Measurements from ENCODE around the gene ZACN. TPM values are rescaled to one million over a fixed set of nuclear protein-coding genes. Genes with fewer than 3 reads are reported as not detected.

The ZACN gene
- total RNA-seq, 1 experiment from 2014 or later, result 0.09 TPM

- Histone ChIP-seq H3T11ph (ENCODE audit: low read length) (no peak overlapping the region), H3K79me2 (ENCODE audit: insufficient read depth, low read length) (peaks cover 3% of the 10 kb centered on the region; the same call in 1 of the 2 replicates), H2AFZ (ENCODE audit: low read length) (no peak overlapping the region), H2BK5ac (ENCODE audit: insufficient read length, low read length) (no peak overlapping the region), H3K9me3 (ENCODE audit: control insufficient read depth, low read depth, low read length) (no peaks in the 10 kb centered on the region), H2BK120ac (ENCODE audit: low read depth, low read length, poor library complexity, severe bottlenecking) (no peak overlapping the region), H4K8ac (replicated peaks; ENCODE audit: insufficient read length, low read depth, low read length) (no peak overlapping the region), H3K79me1 (ENCODE audit: insufficient read depth, low read depth, low read length, poor library complexity, severe bottlenecking) (no peaks in the 10 kb centered on the region), H4K20me1 (ENCODE audit: control insufficient read depth, insufficient read depth, insufficient read length) (peaks cover 3% of the 10 kb centered on the region), H3K4me1 (ENCODE audit: insufficient read depth, low read length) (peaks cover 8% of the 10 kb centered on the region; the same call in 1 of the 2 replicates), H2BK15ac (ENCODE audit: low read depth, low read length) (no peak overlapping the region), H3K27ac (ENCODE audit: insufficient read length, low read depth, low read length) (no peak overlapping the region), H2AK5ac (ENCODE audit: insufficient read length, low read length) (no peak overlapping the region), H3K23me2 (ENCODE audit: insufficient read length, low read depth, low read length, poor library complexity, severe bottlenecking) (peaks cover 34% of the 10 kb centered on the region), H4K5ac (ENCODE audit: insufficient read length, low read depth, low read length) (no peak overlapping the region), H3K56ac (ENCODE audit: insufficient read length, low read depth, low read length) (no peak overlapping the region), H3K9ac (ENCODE audit: extremely low read depth, insufficient read length, low read length) (no peak overlapping the region), H3K14ac (ENCODE audit: insufficient read depth, low read length) (no peak overlapping the region), H3K4me2 (ENCODE audit: insufficient read depth, insufficient read length, low read length) (peak overlapping the region; percentile 46), H3K4ac (ENCODE audit: low read depth, low read length) (no peak overlapping the region), H3K27me3 (ENCODE audit: insufficient read depth, low read length) (peaks cover 58% of the 10 kb centered on the region), H2BK12ac (ENCODE audit: insufficient read length, low read depth, low read length) (no peak overlapping the region), H3K23ac (ENCODE audit: insufficient read length, low read depth, low read length) (no peak overlapping the region), H4K91ac (ENCODE audit: insufficient read length, low read depth, low read length) (no peak overlapping the region), H3K18ac (ENCODE audit: insufficient read length, low read depth, low read length) (no peak overlapping the region), H2BK20ac (ENCODE audit: low read depth, low read length, poor library complexity, severe bottlenecking) (no peak overlapping the region)
- H3K9me3 Mint-ChIP-seq, result peaks cover 0 to 3% of the 10 kb centered on the region in 2 experiments; a peak in 2 of 5 replicates
- no peaks in the 10 kb centered on the region for H3K36me3 Mint-ChIP-seq (ENCODE audit: insufficient read depth in 1 of 3, low read depth in 3 of 3)
- DNase-seq, result peak; percentile 69
- H3K27me3 Mint-ChIP-seq (ENCODE audit: low read depth), result peaks cover 75% of the 10 kb centered on the region
- WGBS (ENCODE audit: extremely low coverage, insufficient read length, low lambda C conversion rate), result no CpG with 5 or more reads among the region's 41 CpGs
- peaks cover 54 to 62% of the 10 kb centered on the region in 2 experiments for H3K4me1 Mint-ChIP-seq
- no peak overlapping the region for H3K27ac Mint-ChIP-seq
- TF ChIP-seq CTCF (conservative IDR thresholded peaks at IDR 0.05), result no peak
- peak overlapping the region; percentile 55 to 78 for H3K4me3 Mint-ChIP-seq
These were observed 2.7 kb upstream of the ZACN start for GRCh38 chr17:76076146-76076764.
